ENCODE measurements around the gene ADH5.

The ADH5 gene

GRCh38 chr4:99088481-99089365 is at the start of gene ADH5:
Gene ADH5, minus strand, starts transcription at chr4:99088788. Its CDS starts 88 bp downstream, at chr4:99088700.
- peak within 1 kb of the TSS; percentile 61; the same call in 1 of the 2 replicates for H3K9ac ChIP-seq (ENCODE audit: low read length)
- TF ChIP-seq EZH2phosphoT487 (IDR thresholded peaks at IDR 0.05; ENCODE audit: low read length) (no peak), CTCF (IDR thresholded peaks at IDR 0.05; ENCODE audit: low read length) (no peak), EZH2 (optimal IDR thresholded peaks at IDR 0.05; ENCODE audit: low read depth, low read length) (no peak)
- H3K27me3 ChIP-seq (replicated peaks; ENCODE audit: insufficient read depth, low read length), result no peaks in the 10 kb centered on the region
- H3K9me3 ChIP-seq (replicated peaks; ENCODE audit: insufficient read depth, low read length), result no peaks in the 10 kb centered on the region
- H3K9me2 ChIP-seq (replicated peaks; ENCODE audit: insufficient read depth, low read length), result no peaks in the 10 kb centered on the region
- no peaks in the 10 kb centered on the region for H3K4me1 ChIP-seq (ENCODE audit: low read length)
- H3K79me2 ChIP-seq (ENCODE audit: low read length), result no peaks in the 10 kb centered on the region
- peak within 1 kb of the TSS; percentile 90 for H3K4me3 ChIP-seq (ENCODE audit: low read length)
- H3K36me3 ChIP-seq (replicated peaks; ENCODE audit: insufficient read depth, low read length), result no peaks in the 10 kb centered on the region
- peak within 1 kb of the TSS; percentile 100 for H2AFZ ChIP-seq (ENCODE audit: low read length)
- H3K27ac ChIP-seq (ENCODE audit: low read length), result no peak within 1 kb of the TSS
- peaks cover 4% of the 10 kb centered on the region for H3F3A ChIP-seq (ENCODE audit: insufficient read depth, low read length)
- peak within 1 kb of the TSS; percentile 100 for H3K4me2 ChIP-seq (ENCODE audit: low read depth, low read length)
- H4K20me1 ChIP-seq (ENCODE audit: insufficient read depth, low read length), result no peaks in the 10 kb centered on the region
- peak; percentile 75 for DNase-seq

GRCh38 chr4:99136329-99136728 is 47.7 kb upstream of the ADH5 start:
- Histone ChIP-seq H3K27ac (ENCODE audit: low read length) (no peak overlapping the region), H3K9me3 (replicated peaks; ENCODE audit: insufficient read depth, low read length) (no peaks in the 10 kb centered on the region), H4K20me1 (ENCODE audit: insufficient read depth, low read length) (no peaks in the 10 kb centered on the region), H3K4me1 (ENCODE audit: low read length) (no peaks in the 10 kb centered on the region), H3K36me3 (replicated peaks; ENCODE audit: insufficient read depth, low read length) (no peaks in the 10 kb centered on the region), H3K9ac (ENCODE audit: low read length) (no peak overlapping the region), H3K4me2 (ENCODE audit: low read depth, low read length) (no peak overlapping the region), H3K79me2 (ENCODE audit: low read length) (no peaks in the 10 kb centered on the region), H3F3A (ENCODE audit: insufficient read depth, low read length) (no peaks in the 10 kb centered on the region), H3K27me3 (replicated peaks; ENCODE audit: insufficient read depth, low read length) (no peaks in the 10 kb centered on the region), H3K9me2 (replicated peaks; ENCODE audit: insufficient read depth, low read length) (no peaks in the 10 kb centered on the region), H3K4me3 (ENCODE audit: low read length) (no peak overlapping the region), H2AFZ (ENCODE audit: low read length) (no peak overlapping the region)
- TF ChIP-seq EZH2phosphoT487 (IDR thresholded peaks at IDR 0.05; ENCODE audit: low read length), result no peak
- TF ChIP-seq CTCF (IDR thresholded peaks at IDR 0.05; ENCODE audit: low read length), result no peak
- TF ChIP-seq EZH2 (optimal IDR thresholded peaks at IDR 0.05; ENCODE audit: low read depth, low read length), result no peak
- no peak for DNase-seq

GRCh38 chr4:99135541-99136162 is 47.1 kb upstream of the ADH5 start:
- TF ChIP-seq CTCF (IDR thresholded peaks at IDR 0.05; ENCODE audit: low read length) (no peak), EZH2 (optimal IDR thresholded peaks at IDR 0.05; ENCODE audit: low read depth, low read length) (no peak), EZH2phosphoT487 (IDR thresholded peaks at IDR 0.05; ENCODE audit: low read length) (no peak)
- DNase-seq, result no peak
- no peaks in the 10 kb centered on the region for H3K9me2 ChIP-seq (replicated peaks; ENCODE audit: insufficient read depth, low read length)
- H2AFZ ChIP-seq (ENCODE audit: low read length), result no peak overlapping the region
- no peak overlapping the region for H3K4me3 ChIP-seq (ENCODE audit: low read length)
- no peaks in the 10 kb centered on the region for H4K20me1 ChIP-seq (ENCODE audit: insufficient read depth, low read length)
- H3K9ac ChIP-seq (ENCODE audit: low read length), result no peak overlapping the region
- no peaks in the 10 kb centered on the region for H3K9me3 ChIP-seq (replicated peaks; ENCODE audit: insufficient read depth, low read length)
- no peaks in the 10 kb centered on the region for H3F3A ChIP-seq (ENCODE audit: insufficient read depth, low read length)
- no peaks in the 10 kb centered on the region for H3K36me3 ChIP-seq (replicated peaks; ENCODE audit: insufficient read depth, low read length)
- H3K27me3 ChIP-seq (replicated peaks; ENCODE audit: insufficient read depth, low read length), result no peaks in the 10 kb centered on the region
- H3K4me1 ChIP-seq (ENCODE audit: low read length), result no peaks in the 10 kb centered on the region
- no peak overlapping the region for H3K27ac ChIP-seq (ENCODE audit: low read length)
- no peak overlapping the region for H3K4me2 ChIP-seq (ENCODE audit: low read depth, low read length)
- H3K79me2 ChIP-seq (ENCODE audit: low read length), result no peaks in the 10 kb centered on the region
